ENCODE data around the gene FAM53B.

DNA sequence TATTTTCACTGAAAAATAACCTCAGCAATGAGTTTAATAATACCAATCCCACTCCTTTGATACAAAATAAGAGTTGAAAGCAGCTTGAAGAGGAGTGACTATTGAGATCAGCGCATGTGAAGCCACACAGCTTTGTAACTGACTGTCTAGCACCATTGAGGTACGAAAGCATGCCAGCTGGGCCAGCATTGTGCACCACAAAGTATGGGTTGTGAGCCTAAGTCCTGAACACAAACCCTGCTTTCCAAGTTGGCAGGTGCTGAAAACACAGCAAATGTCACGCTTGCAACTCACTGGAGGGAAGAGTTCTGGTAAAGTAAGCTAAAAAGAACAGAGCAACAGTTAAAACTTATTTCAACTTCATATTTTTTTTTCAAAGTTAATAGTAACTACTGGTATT, 4.0 kb upstream of the FAM53B start:
- TF ChIP-seq, protein P1, sequence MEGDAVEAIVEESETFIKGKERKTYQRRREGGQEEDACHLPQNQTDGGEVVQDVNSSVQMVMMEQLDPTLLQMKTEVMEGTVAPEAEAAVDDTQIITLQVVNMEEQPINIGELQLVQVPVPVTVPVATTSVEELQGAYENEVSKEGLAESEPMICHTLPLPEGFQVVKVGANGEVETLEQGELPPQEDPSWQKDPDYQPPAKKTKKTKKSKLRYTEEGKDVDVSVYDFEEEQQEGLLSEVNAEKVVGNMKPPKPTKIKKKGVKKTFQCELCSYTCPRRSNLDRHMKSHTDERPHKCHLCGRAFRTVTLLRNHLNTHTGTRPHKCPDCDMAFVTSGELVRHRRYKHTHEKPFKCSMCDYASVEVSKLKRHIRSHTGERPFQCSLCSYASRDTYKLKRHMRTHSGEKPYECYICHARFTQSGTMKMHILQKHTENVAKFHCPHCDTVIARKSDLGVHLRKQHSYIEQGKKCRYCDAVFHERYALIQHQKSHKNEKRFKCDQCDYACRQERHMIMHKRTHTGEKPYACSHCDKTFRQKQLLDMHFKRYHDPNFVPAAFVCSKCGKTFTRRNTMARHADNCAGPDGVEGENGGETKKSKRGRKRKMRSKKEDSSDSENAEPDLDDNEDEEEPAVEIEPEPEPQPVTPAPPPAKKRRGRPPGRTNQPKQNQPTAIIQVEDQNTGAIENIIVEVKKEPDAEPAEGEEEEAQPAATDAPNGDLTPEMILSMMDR (IDR thresholded peaks at IDR 0.05): no peak
- no peak for TF ChIP-seq POLR2AphosphoS5 (IDR thresholded peaks at IDR 0.05)
- TF ChIP-seq POLR2A (IDR thresholded peaks at IDR 0.05): no peak
